IPS-20b (cell line): ENCODE measurements around the gene ZBED2.

ENCODE experiments used
- H3K27ac ChIP-seq: one replicate; pipeline ENCODE4 v1.5.1; 2013; ENCODE audit warnings: low read length
- H3K27me3 ChIP-seq: 2 replicates; pipeline ENCODE4 v1.6.1; 2013; ENCODE audit warnings: mild to moderate bottlenecking, low read length, inconsistent platforms; ENCODE audit not compliant: insufficient read depth
- H3K36me3 ChIP-seq: 2 replicates; pipeline ENCODE4 v1.6.1; 2013; ENCODE audit warnings: low read depth, mild to moderate bottlenecking, inconsistent platforms, low read length, moderate library complexity; ENCODE audit not compliant: insufficient read depth
- H3K4me1 ChIP-seq: 2 replicates; pipeline ENCODE4 v1.6.1; 2013; ENCODE audit warnings: mild to moderate bottlenecking, control low read depth, inconsistent platforms, low read length, moderate library complexity; ENCODE audit not compliant: insufficient read depth
- H3K4me3 ChIP-seq: 2 replicates; pipeline ENCODE4 v1.5.1; 2013; ENCODE audit warnings: mild to moderate bottlenecking, low read length, inconsistent platforms
- H3K9ac ChIP-seq: 2 replicates; pipeline ENCODE4 v1.6.1; 2013; ENCODE audit warnings: low read depth, mild to moderate bottlenecking, inconsistent platforms, low read length, moderate library complexity
- H3K9me3 ChIP-seq: 2 replicates; pipeline ENCODE4 v1.6.1; 2013; ENCODE audit warnings: mild to moderate bottlenecking, low read depth, low read length, inconsistent platforms; ENCODE audit not compliant: insufficient read depth

The ZBED2 gene

GRCh38 chr3:111601810-111602209 is 6.7 kb upstream of the ZBED2 start:
- Histone ChIP-seq H3K27ac (no peak overlapping the region), H3K9me3 (no peaks in the 10 kb centered on the region), H3K27me3 (no peaks in the 10 kb centered on the region), H3K4me1 (no peaks in the 10 kb centered on the region), H3K36me3 (no peaks in the 10 kb centered on the region), H3K9ac (no peak overlapping the region), H3K4me3 (no peak overlapping the region)

GRCh38 chr3:111598552-111598951 is 3.4 kb upstream of the ZBED2 start:
- no peak overlapping the region for H3K4me3 ChIP-seq
- H3K9me3 ChIP-seq = no peaks in the 10 kb centered on the region
- H3K9ac ChIP-seq = no peak overlapping the region
- H3K27ac ChIP-seq = no peak overlapping the region
- H3K36me3 ChIP-seq = no peaks in the 10 kb centered on the region
- no peaks in the 10 kb centered on the region; the same call in 1 of the 2 replicates for H3K4me1 ChIP-seq
- no peaks in the 10 kb centered on the region for H3K27me3 ChIP-seq

- Histone ChIP-seq H3K4me1 (no peaks in the 10 kb centered on the region; the same call in 1 of the 2 replicates), H3K4me3 (no peak overlapping the region), H3K9me3 (no peaks in the 10 kb centered on the region), H3K36me3 (no peaks in the 10 kb centered on the region), H3K27me3 (no peaks in the 10 kb centered on the region), H3K9ac (no peak overlapping the region), H3K27ac (no peak overlapping the region)
Observed at GRCh38 chr3:111598139-111598538, 3.0 kb upstream of the ZBED2 start.

GRCh38 chr3:111596328-111596727 is 1.2 kb upstream of the ZBED2 start:
- no peaks in the 10 kb centered on the region for H3K36me3 ChIP-seq
- no peaks in the 10 kb centered on the region; the same call in 1 of the 2 replicates for H3K4me1 ChIP-seq
- H3K9ac ChIP-seq = no peak overlapping the region
- H3K27ac ChIP-seq = no peak overlapping the region
- no peaks in the 10 kb centered on the region for H3K27me3 ChIP-seq
- no peaks in the 10 kb centered on the region for H3K9me3 ChIP-seq
- H3K4me3 ChIP-seq = no peak overlapping the region

GRCh38 chr3:111594781-111595180 is 365 bp downstream of the ZBED2 start:
- no peak overlapping the region for H3K9ac ChIP-seq
- no peak overlapping the region for H3K4me3 ChIP-seq
- no peak overlapping the region for H3K27ac ChIP-seq
- H3K9me3 ChIP-seq = no peaks in the 10 kb centered on the region
- H3K36me3 ChIP-seq = no peaks in the 10 kb centered on the region
- peaks cover 6% of the 10 kb centered on the region; the same call in 1 of the 2 replicates for H3K4me1 ChIP-seq
- H3K27me3 ChIP-seq = no peaks in the 10 kb centered on the region

- H3K27ac ChIP-seq = no peak overlapping the region
- no peak overlapping the region for H3K9ac ChIP-seq
Observed at GRCh38 chr3:111594205-111594604, 941 bp downstream of the ZBED2 start.

GRCh38 chr3:111593666-111594065 is 1.5 kb downstream of the ZBED2 start:
- Histone ChIP-seq H3K4me1 (peaks cover 6% of the 10 kb centered on the region; the same call in 1 of the 2 replicates), H3K9me3 (no peaks in the 10 kb centered on the region), H3K9ac (no peak overlapping the region), H3K27me3 (no peaks in the 10 kb centered on the region), H3K27ac (no peak overlapping the region), H3K4me3 (no peak overlapping the region), H3K36me3 (no peaks in the 10 kb centered on the region)

More at GRCh38 chr3:111594205-111594604, 941 bp downstream of the ZBED2 start:
- Histone ChIP-seq H3K36me3 (no peaks in the 10 kb centered on the region), H3K4me3 (no peak overlapping the region), H3K27me3 (no peaks in the 10 kb centered on the region), H3K9me3 (no peaks in the 10 kb centered on the region), H3K4me1 (peaks cover 6% of the 10 kb centered on the region; the same call in 1 of the 2 replicates)

- no peaks in the 10 kb centered on the region for H3K36me3 ChIP-seq
- no peak overlapping the region for H3K4me3 ChIP-seq
- no peak overlapping the region for H3K9ac ChIP-seq
- H3K27me3 ChIP-seq = no peaks in the 10 kb centered on the region
- H3K9me3 ChIP-seq = no peaks in the 10 kb centered on the region
- peaks cover 6% of the 10 kb centered on the region; the same call in 1 of the 2 replicates for H3K4me1 ChIP-seq
- no peak overlapping the region for H3K27ac ChIP-seq
Observed at GRCh38 chr3:111592936-111593335, 2.2 kb downstream of the ZBED2 start.

GRCh38 chr3:111592143-111592542 is 3.0 kb downstream of the ZBED2 start:
- no peaks in the 10 kb centered on the region for H3K36me3 ChIP-seq
- no peaks in the 10 kb centered on the region for H3K27me3 ChIP-seq
- no peak overlapping the region for H3K27ac ChIP-seq
- no peaks in the 10 kb centered on the region for H3K9me3 ChIP-seq
- no peak overlapping the region for H3K9ac ChIP-seq
- no peak overlapping the region for H3K4me3 ChIP-seq
- H3K4me1 ChIP-seq = peaks cover 6% of the 10 kb centered on the region; the same call in 1 of the 2 replicates

GRCh38 chr3:111591555-111591954 is 3.6 kb downstream of the ZBED2 start:
- H3K27ac ChIP-seq = no peak overlapping the region
- H3K9ac ChIP-seq = no peak overlapping the region
- H3K36me3 ChIP-seq = no peaks in the 10 kb centered on the region
- H3K27me3 ChIP-seq = no peaks in the 10 kb centered on the region
- no peaks in the 10 kb centered on the region for H3K9me3 ChIP-seq
- no peak overlapping the region for H3K4me3 ChIP-seq
- H3K4me1 ChIP-seq = peaks cover 6% of the 10 kb centered on the region; the same call in 1 of the 2 replicates

GRCh38 chr3:111590143-111590491 is 5.0 kb downstream of the ZBED2 start:
- no peak overlapping the region for H3K9ac ChIP-seq
- H3K4me3 ChIP-seq = no peak overlapping the region
- no peaks in the 10 kb centered on the region for H3K27me3 ChIP-seq
- no peaks in the 10 kb centered on the region for H3K36me3 ChIP-seq
- peaks cover 6% of the 10 kb centered on the region; the same call in 1 of the 2 replicates for H3K4me1 ChIP-seq
- H3K27ac ChIP-seq = no peak overlapping the region
- H3K9me3 ChIP-seq = no peaks in the 10 kb centered on the region

- Histone ChIP-seq H3K9me3 (no peaks in the 10 kb centered on the region), H3K4me3 (no peak overlapping the region), H3K27me3 (no peaks in the 10 kb centered on the region), H3K4me1 (peaks cover 6% of the 10 kb centered on the region; the same call in 1 of the 2 replicates), H3K9ac (no peak overlapping the region), H3K27ac (no peak overlapping the region), H3K36me3 (no peaks in the 10 kb centered on the region)
Observed at GRCh38 chr3:111589303-111590142, 5.6 kb downstream of the ZBED2 start.
